ENCODE results near the gene BIK.
"Not testable (repeated sequence)": the region's sequence is repeated elsewhere in the genome, so short reads cannot be mapped to it uniquely, and the experiment has no call there.

BIK gene

GRCh38 chr22:43142880-43143562 lies 32.5 kb downstream of the BIK start, which contains the start of gene MCAT:
Gene MCAT (minus strand): TSS chr22:43143398. CDS start chr22:43143348, 50 bp downstream.
- peak; percentile 86 for DNase-seq

GRCh38 chr22:43144949-43145348 lies 34.4 kb downstream of the BIK start:
- no peak for DNase-seq

GRCh38 chr22:43145371-43145770 lies 34.8 kb downstream of the BIK start:
- DNase-seq = not testable (repeated sequence)

- DNase-seq = not testable (repeated sequence)
These were observed 35.8 kb downstream of the BIK start for GRCh38 chr22:43146332-43146731.

GRCh38 chr22:43147821-43148220 lies 37.3 kb downstream of the BIK start:
- DNase-seq = no peak

- DNase-seq = no peak
These were observed 38.0 kb downstream of the BIK start for GRCh38 chr22:43148581-43148980.

- DNase-seq = no peak
These were observed 40.2 kb downstream of the BIK start for GRCh38 chr22:43150731-43151206.

- peak; percentile 45 for DNase-seq
These were observed 40.9 kb downstream of the BIK start, which contains the start of gene TSPO for GRCh38 chr22:43151251-43152002. Gene TSPO (plus strand): TSS chr22:43151559. CDS start chr22:43159239, 7,680 bp downstream.

GRCh38 chr22:43152003-43152356 lies 41.4 kb downstream of the BIK start:
- DNase-seq = no peak

- peak; percentile 27 for DNase-seq
These were observed 42.0 kb downstream of the BIK start for GRCh38 chr22:43152357-43153071.

GRCh38 chr22:43153899-43154298 lies 43.3 kb downstream of the BIK start:
- DNase-seq = no peak

GRCh38 chr22:43154887-43155536 lies 44.5 kb downstream of the BIK start:
- DNase-seq = no peak

GRCh38 chr22:43155789-43156188 lies 45.2 kb downstream of the BIK start:
- no peak for DNase-seq

- DNase-seq = no peak
These were observed 45.9 kb downstream of the BIK start for GRCh38 chr22:43156413-43156812.

- no peak for DNase-seq
These were observed 47.5 kb downstream of the BIK start for GRCh38 chr22:43157874-43158546.

- no peak for DNase-seq
These were observed 48.4 kb downstream of the BIK start for GRCh38 chr22:43158778-43159483.

- DNase-seq = peak; percentile 31
These were observed 49.1 kb downstream of the BIK start for GRCh38 chr22:43159484-43160178.

- no peak for DNase-seq
These were observed 50.1 kb downstream of the BIK start for GRCh38 chr22:43160497-43161126.

- DNase-seq = no peak
These were observed 52.0 kb downstream of the BIK start for GRCh38 chr22:43162412-43163150.
